ENCODE measurements around the gene BICDL2. TPM values are rescaled to one million over a fixed set of nuclear protein-coding genes. Genes with fewer than 3 reads are reported as not detected.
"Not testable (repeated sequence)": the region's sequence is repeated elsewhere in the genome, so short reads cannot be mapped to it uniquely, and the experiment has no call there.

Gene BICDL2, protein sequence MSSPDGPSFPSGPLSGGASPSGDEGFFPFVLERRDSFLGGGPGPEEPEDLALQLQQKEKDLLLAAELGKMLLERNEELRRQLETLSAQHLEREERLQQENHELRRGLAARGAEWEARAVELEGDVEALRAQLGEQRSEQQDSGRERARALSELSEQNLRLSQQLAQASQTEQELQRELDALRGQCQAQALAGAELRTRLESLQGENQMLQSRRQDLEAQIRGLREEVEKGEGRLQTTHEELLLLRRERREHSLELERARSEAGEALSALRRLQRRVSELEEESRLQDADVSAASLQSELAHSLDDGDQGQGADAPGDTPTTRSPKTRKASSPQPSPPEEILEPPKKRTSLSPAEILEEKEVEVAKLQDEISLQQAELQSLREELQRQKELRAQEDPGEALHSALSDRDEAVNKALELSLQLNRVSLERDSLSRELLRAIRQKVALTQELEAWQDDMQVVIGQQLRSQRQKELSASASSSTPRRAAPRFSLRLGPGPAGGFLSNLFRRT
- under 1 TPM; 0.11 to 0.17 TPM for total RNA-seq

GRCh38 chr16:3036726-3037315 is at the start of gene BICDL2:
Gene BICDL2 (minus strand): TSS chr16:3036944. CDS start chr16:3035496, 1,448 bp downstream.
- POLR2A ChIA-PET = interaction anchor here (0.7 kb wide), 1 partner anchor 13 kb away, joined by 3 read pairs; no protein-coding TSS in a partner anchor
- CTCF ChIA-PET = no interaction called here

GRCh38 chr16:3085868-3086595 is 49.3 kb upstream of the BICDL2 start:
- ChIA-PET POLR2A (no interaction called here), CTCF (interaction anchor here (0.6 to 1.3 kb wide), 3 partner anchors 10 to 46 kb away, joined by 3 to 4 read pairs (median 3); no protein-coding TSS in a partner anchor)

GRCh38 chr16:3084969-3085670 is 48.4 kb upstream of the BICDL2 start:
- CTCF ChIA-PET = interaction anchor here (0.6 kb wide), 4 partner anchors 10 to 113 kb away, joined by 3 to 4 read pairs (median 3); no protein-coding TSS in a partner anchor
- POLR2A ChIA-PET = no interaction called here

- ChIA-PET POLR2A (no interaction called here), CTCF (interaction anchor here (1.9 kb wide), 1 partner anchor 26 kb away, joined by 7 read pairs; no protein-coding TSS in a partner anchor)
These were observed 47.7 kb upstream of the BICDL2 start for GRCh38 chr16:3084491-3084890.

DNA sequence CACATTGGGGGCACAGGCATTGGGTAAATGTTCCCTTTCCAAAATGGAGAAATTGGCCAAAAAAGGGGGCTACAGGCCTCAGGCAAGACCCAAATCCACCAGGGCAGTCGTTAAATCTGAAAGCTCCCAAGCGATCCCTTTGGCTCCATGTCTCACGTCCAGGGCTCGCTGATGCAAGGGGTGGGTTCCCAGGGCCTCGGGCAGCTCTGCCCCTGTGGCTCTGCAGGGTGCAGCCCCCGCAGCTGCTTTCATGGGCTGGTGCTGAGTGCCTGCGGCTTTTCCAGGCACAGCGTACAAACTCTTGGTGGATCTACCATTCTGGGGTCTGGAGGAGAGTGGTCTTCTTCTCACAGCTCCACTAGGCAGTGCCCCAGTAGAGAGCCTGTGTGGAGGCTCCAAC is 46.7 kb upstream of the BICDL2 start:
- CTCF ChIA-PET = interaction anchor here (1.9 to 2.3 kb wide), 2 partner anchors 25 to 46 kb away, joined by 7 read pairs; no protein-coding TSS in a partner anchor
- POLR2A ChIA-PET = not testable (repeated sequence)

DNA sequence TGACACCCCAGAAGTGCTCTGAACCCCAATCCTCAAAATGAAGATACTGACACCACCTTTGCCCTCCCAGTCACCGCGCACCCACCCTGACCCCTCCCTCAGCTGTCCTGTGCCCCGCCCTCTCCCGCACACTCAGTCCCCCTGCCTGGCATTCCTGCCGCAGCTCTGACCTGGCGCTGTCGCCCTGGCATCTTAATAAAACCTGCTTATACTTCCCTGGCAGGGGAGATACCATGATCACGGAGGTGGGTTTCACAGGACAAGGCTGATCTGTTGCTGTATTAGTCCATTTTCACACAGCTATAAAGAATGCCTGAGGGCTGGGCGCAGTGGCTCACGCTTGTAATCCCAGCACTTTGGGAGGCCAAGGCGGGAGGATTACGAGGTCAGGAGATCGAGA is 45.2 kb upstream of the BICDL2 start:
- POLR2A ChIA-PET = not testable (repeated sequence)
- CTCF ChIA-PET = interaction anchor here (0.7 to 2.3 kb wide), 3 partner anchors 7 to 47 kb away, joined by 3 to 7 read pairs (median 4); no protein-coding TSS in a partner anchor

GRCh38 chr16:3080024-3080423 is 43.3 kb upstream of the BICDL2 start:
- POLR2A ChIA-PET = no interaction called here
- CTCF ChIA-PET = interaction anchor here (0.9 to 1.4 kb wide), 4 partner anchors 13 to 24 kb away, joined by 3 to 11 read pairs (median 4); no protein-coding TSS in a partner anchor

DNA sequence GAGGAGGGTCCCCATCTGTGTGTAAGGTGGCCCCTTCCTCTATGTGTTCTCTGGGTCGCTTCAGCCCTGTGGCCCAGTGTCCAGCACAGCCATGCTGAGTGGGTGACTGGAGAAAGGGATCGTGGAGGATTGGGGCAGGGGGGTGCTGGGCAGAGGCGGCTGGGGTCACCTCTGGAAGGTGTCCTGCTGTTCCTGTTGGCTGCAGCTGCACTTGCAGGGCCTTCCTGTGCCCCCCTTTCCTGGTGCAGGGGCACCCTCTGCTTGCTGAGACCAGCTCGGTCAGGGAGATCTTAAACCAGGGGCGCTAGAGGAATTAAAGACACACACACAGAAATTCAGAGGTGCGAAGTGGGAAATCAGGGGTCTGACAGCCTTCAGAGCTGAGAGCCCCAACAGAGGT is 39.8 kb upstream of the BICDL2 start:
- ChIA-PET POLR2A (interaction anchor here (0.6 to 4.2 kb wide), 2 partner anchors 11 to 30 kb away, joined by 3 to 63 read pairs; partner anchors contain the start of gene IL32), CTCF (interaction anchor here (0.6 to 5.7 kb wide), 10 partner anchors 11 to 59 kb away, joined by 3 to 54 read pairs (median 4); partner anchors contain the start of gene IL32)

GRCh38 chr16:3075946-3076345 is 39.2 kb upstream of the BICDL2 start:
- CTCF ChIA-PET = interaction anchor here (0.9 to 5.7 kb wide), 9 partner anchors 11 to 60 kb away, joined by 3 to 54 read pairs (median 5); partner anchors contain the start of gene IL32
- POLR2A ChIA-PET = interaction anchor here (1.1 to 4.2 kb wide), 2 partner anchors 10 to 59 kb away, joined by 3 to 63 read pairs; partner anchors contain the start of genes IL32 and ZNF213

DNA sequence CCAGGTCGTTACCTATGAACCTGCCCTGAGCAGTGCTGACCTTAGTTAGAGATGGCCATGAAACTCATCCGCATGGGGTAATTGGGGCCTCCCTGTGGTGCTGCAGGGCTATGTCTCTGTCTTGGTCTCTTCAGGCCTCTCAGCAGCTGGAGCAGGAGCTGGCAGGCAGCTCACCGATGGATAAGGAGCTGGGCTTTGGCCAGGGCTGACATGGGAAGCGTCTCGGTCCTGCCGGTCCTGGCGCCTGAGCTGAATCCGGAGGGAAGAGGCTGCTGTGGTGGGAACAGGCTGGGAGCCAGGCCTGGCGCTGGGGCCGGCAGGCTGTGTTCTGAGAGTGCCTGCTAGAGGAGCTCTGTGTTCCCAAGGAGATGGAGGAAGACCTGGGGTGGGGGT is 38.8 kb upstream of the BICDL2 start:
- ChIA-PET CTCF (interaction anchor here (0.9 to 5.7 kb wide), 8 partner anchors 10 to 54 kb away, joined by 3 to 54 read pairs (median 6); partner anchors contain the start of gene IL32), POLR2A (interaction anchor here (1.1 to 4.2 kb wide), 3 partner anchors 10 to 59 kb away, joined by 3 to 63 read pairs (median 3); partner anchors contain the start of genes IL32 and ZNF213)

DNA sequence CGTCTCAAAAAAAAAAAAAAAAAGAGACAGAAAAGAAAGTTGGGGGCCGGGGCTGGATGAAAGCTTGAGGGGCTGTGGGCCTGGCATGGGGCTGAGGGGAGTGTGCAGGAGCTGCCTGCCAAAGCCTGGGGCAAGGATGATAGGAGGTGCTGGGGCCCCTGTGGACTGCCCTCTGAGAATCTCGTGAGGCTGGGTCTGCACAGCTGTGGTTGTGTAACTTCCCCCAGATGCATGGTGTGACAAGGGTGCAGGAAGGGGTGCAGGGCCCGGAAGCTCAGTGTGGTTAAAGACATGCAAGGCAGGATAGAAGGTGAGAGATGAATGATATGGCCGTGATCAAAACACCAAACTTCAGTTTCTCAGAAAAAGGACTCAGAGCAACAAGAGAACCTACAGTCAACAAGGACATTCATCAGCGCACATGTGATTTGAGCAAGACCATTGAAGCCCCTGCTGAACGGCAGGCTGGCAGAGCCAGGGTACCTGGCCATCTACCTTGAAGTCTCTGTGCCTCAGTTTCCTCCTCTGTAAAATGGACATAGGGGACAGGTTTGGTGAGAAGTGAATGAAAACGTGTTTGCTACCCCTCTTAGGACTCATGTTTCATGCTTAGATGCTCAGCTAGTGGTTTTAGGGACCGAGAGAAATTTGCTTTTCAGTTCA is 38.2 kb upstream of the BICDL2 start:
- POLR2A ChIA-PET = interaction anchor here (0.6 to 4.2 kb wide), 6 partner anchors 9 to 81 kb away, joined by 3 to 63 read pairs (median 4); partner anchors contain the start of genes IL32 and ZNF213
- CTCF ChIA-PET = interaction anchor here (0.6 to 5.7 kb wide), 12 partner anchors 7 to 86 kb away, joined by 3 to 54 read pairs (median 4); partner anchors contain the start of gene IL32

DNA sequence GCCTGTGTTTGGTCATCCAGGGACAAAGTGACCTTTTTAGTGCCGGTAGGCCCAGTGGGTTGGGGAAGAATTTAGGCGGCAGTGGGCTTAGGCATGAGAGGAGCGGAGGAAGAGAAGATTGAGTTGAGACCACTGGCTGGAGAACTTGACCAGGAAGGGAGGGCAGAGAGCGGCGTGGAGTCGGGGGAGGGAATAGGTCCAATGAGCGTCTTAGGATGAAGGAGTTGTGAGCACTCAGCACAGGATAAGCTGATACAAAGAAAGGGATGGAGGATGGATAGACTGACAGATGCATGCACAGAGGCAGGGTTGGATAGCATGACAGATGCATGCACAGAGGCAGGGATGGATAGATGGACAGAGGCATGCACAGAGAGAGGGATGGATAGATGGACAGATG is 36.7 kb upstream of the BICDL2 start:
- ChIA-PET CTCF (interaction anchor here (0.6 to 5.7 kb wide), 3 partner anchors 15 to 57 kb away, joined by 3 to 54 read pairs (median 3); no protein-coding TSS in a partner anchor), POLR2A (no interaction called here)

GRCh38 chr16:3072576-3073263 is 36.0 kb upstream of the BICDL2 start:
- ChIA-PET CTCF (interaction anchor here (5.7 kb wide), 1 partner anchor 14 kb away, joined by 54 read pairs; no protein-coding TSS in a partner anchor), POLR2A (interaction anchor here (0.7 kb wide), 1 partner anchor 14 kb away, joined by 3 read pairs; no protein-coding TSS in a partner anchor)

GRCh38 chr16:3072148-3072547 is 35.4 kb upstream of the BICDL2 start:
- CTCF ChIA-PET = not testable (repeated sequence)
- POLR2A ChIA-PET = interaction anchor here (0.7 kb wide), 1 partner anchor 13 kb away, joined by 3 read pairs; no protein-coding TSS in a partner anchor

DNA sequence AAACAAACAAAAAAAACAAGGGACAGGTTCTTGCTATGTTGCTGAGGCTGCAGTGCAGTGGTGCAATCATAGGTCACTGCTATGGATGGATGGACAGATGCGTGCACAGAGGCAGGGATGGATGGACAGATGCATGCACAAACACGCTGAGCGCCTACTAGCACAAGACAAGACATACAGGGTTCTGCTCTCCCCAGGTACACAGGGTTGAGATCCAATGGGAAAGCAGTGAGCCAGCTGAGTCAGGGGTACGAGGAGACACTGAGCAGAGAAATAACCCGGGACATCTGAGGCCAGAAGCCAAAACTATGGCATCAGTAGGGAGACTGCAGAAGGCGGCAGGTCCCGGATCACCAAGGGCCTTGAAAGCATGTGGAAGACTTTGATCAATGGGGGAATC is 34.9 kb upstream of the BICDL2 start:
- ChIA-PET CTCF (interaction anchor here (0.9 to 2.2 kb wide), 2 partner anchors 58 to 60 kb away, joined by 4 to 11 read pairs; no protein-coding TSS in a partner anchor), POLR2A (no interaction called here)

DNA sequence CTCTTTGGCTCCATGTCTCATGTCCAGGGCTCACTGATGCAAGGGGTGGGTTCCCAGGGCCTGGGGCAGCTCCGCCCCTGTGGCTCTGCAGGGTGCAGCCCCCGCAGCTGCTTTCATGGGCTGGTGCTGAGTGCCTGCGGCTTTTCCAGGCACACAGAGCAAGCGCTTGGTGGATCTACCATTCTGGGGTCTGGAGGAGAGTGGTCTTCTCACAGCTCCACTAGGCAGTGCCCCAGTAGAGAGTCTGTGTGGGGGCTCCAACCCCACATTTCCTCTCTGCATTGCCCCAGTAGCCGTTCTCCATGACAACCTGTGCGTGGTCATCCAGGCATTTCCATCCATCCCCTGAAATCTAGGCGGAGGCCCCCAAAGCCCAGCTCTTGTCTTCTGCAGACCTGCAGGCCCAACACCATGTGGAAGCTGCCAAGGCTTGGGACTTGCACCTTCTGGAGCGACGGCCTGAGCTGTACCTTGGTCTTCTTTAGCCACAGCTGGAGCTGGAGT is 33.9 kb upstream of the BICDL2 start:
- CTCF ChIA-PET = interaction anchor here (0.9 to 2.9 kb wide), 5 partner anchors 12 to 80 kb away, joined by 3 to 18 read pairs (median 5); no protein-coding TSS in a partner anchor
- POLR2A ChIA-PET = interaction anchor here (0.6 kb wide), 1 partner anchor 91 kb away, joined by 3 read pairs; the partner anchor contains the start of gene PKMYT1

Measured in activated CD8-positive, alpha-beta memory T cell treated with anti-CD3 and anti-CD28 coated beads for 36 hours (primary cell).